GM10248 (cell line): ENCODE measurements around the gene CCDC97.

Source experiments
- CTCF ChIA-PET: fragments of 300-600 bp; sonication (Branson Sonifier 250); formaldehyde crosslinking; extraction: SDS; loops from one replicate; lab custom pipeline; 2021; ENCODE audit warnings: antibody characterized with exemption; lab: Yijun Ruan, JAX
- POLR2A ChIA-PET: fragments of 350-650 bp; sonication (Branson Sonifier 250); formaldehyde crosslinking; extraction: SDS; loops from one replicate; lab custom pipeline; 2020; ENCODE audit warnings: antibody characterized with exemption; lab: Yijun Ruan, JAX
- DNase-seq: peaks from one replicate; pipeline ENCODE4 v3.0.0; 2012; ENCODE audit errors: extremely low spot score
- CTCF ChIP-seq: IDR thresholded peaks from 2 replicates; pipeline ENCODE4 v1.5.1; 2012; ENCODE audit warnings: mild to moderate bottlenecking, low read depth; ENCODE audit errors: extremely low read depth, missing control alignments, control extremely low read depth

CCDC97 gene

GRCh38 chr19:41321204-41321599 is 11.2 kb downstream of the CCDC97 start:
- DNase-seq: no peak
- ChIA-PET POLR2A (interaction anchor here (0.6 kb wide), 1 partner anchor 21 kb away, joined by 3 read pairs; no protein-coding TSS in a partner anchor), CTCF (interaction anchor here (1.1 to 2.3 kb wide), 3 partner anchors 8 to 30 kb away, joined by 3 to 9 read pairs (median 4); no protein-coding TSS in a partner anchor)
- no peak for TF ChIP-seq CTCF

- POLR2A ChIA-PET: no interaction called here
- peak; percentile 27 for TF ChIP-seq CTCF
- CTCF ChIA-PET: interaction anchor here (1.8 to 2.3 kb wide), 2 partner anchors 8 to 13 kb away, joined by 4 to 9 read pairs; no protein-coding TSS in a partner anchor
- no peak for DNase-seq
Observed at GRCh38 chr19:41321600-41322270, 11.8 kb downstream of the CCDC97 start.

- ChIA-PET POLR2A (no interaction called here), CTCF (interaction anchor here (0.9 to 2.3 kb wide), 3 partner anchors 9 to 15 kb away, joined by 3 to 9 read pairs (median 4); no protein-coding TSS in a partner anchor)
- no peak for DNase-seq
- no peak for TF ChIP-seq CTCF
Observed at GRCh38 chr19:41322451-41322850, 12.5 kb downstream of the CCDC97 start.

- ChIA-PET CTCF (interaction anchor here (0.9 to 3.4 kb wide), 4 partner anchors 10 to 29 kb away, joined by 3 to 14 read pairs (median 6); partner anchors contain the start of gene TGFB1), POLR2A (no interaction called here)
- DNase-seq: no peak
- TF ChIP-seq CTCF: no peak
Observed at GRCh38 chr19:41323023-41323422, 13.1 kb downstream of the CCDC97 start.

GRCh38 chr19:41323430-41324125 is 13.6 kb downstream of the CCDC97 start:
- CTCF ChIA-PET: interaction anchor here (0.9 to 3.4 kb wide), 3 partner anchors 15 to 29 kb away, joined by 3 to 14 read pairs (median 9); partner anchors contain the start of gene TGFB1
- no peak for TF ChIP-seq CTCF
- POLR2A ChIA-PET: interaction anchor here (1.1 kb wide), 1 partner anchor 41 kb away, joined by 3 read pairs; the partner anchor contains the start of gene B9D2
- no peak for DNase-seq

GRCh38 chr19:41324231-41324702 is 14.3 kb downstream of the CCDC97 start:
- ChIA-PET POLR2A (interaction anchor here (1.1 kb wide), 1 partner anchor 40 kb away, joined by 3 read pairs; the partner anchor contains the start of gene B9D2), CTCF (interaction anchor here (3.4 kb wide), 1 partner anchor 28 kb away, joined by 14 read pairs; the partner anchor contains the start of gene TGFB1)
- peak; percentile 23 for DNase-seq
- no peak for TF ChIP-seq CTCF
